T-helper 17 cell (primary cell): ENCODE measurements around the gene NUMB. TPM values are rescaled to one million over a fixed set of nuclear protein-coding genes. Genes with fewer than 3 reads are reported as not detected.
"Not testable (repeated sequence)": the region's sequence is repeated elsewhere in the genome, so short reads cannot be mapped to it uniquely, and the experiment has no call there.

Source experiments
- ATAC-seq: fragments of 150-1000 bp; cut with Tn5 transposase; 2 replicates; pipeline ENCODE4 v1.10.0; 2021; ENCODE audit warnings: mild to moderate bottlenecking, moderate library complexity
- DNase-seq, 3 donors: peaks; one replicate each; pipeline versions ENCODE4 v3.0.0 to v3.0.0-alpha.2; 2020 to 2021
- H3K9me3 ChIP-seq: one replicate; pipeline ENCODE4 v1.7.0; 2013; ENCODE audit warnings: low read length, mild to moderate bottlenecking; ENCODE audit not compliant: control insufficient read depth, poor library complexity, severe bottlenecking
- H3K27ac Mint-ChIP-seq: one replicate; pipeline ENCODE4 v1.8.0; 2022; ENCODE audit warnings: mild to moderate bottlenecking, moderate library complexity, mixed read lengths
- H3K27me3 Mint-ChIP-seq: one replicate; pipeline ENCODE4 v1.8.0; 2022; ENCODE audit warnings: mixed read lengths
- H3K36me3 Mint-ChIP-seq: one replicate; pipeline ENCODE4 v1.8.0; 2022; ENCODE audit warnings: low read depth, mixed read lengths
- H3K4me1 Mint-ChIP-seq: one replicate; pipeline ENCODE4 v1.8.0; 2022; ENCODE audit warnings: mild to moderate bottlenecking, mixed read lengths
- H3K4me3 Mint-ChIP-seq: one replicate; pipeline ENCODE4 v1.8.0; 2022; ENCODE audit warnings: mild to moderate bottlenecking, moderate library complexity, mixed read lengths
- total RNA-seq, 4 donors: library from RNA in 2 of 4; stranded (reverse) in 2 of 4; gene quantifications; one replicate each; pipeline ENCODE4 v1.2.3 and lab custom pipeline; 2022 to 2026

NUMB gene
- total RNA-seq, 2 donors from 2014 or later: 38.8 to 45.7 TPM

GRCh38 chr14:73349091-73349490, 109.3 kb downstream of the NUMB start:
- H3K27me3 Mint-ChIP-seq, H3K9me3 ChIP-seq, H3K36me3 Mint-ChIP-seq, H3K4me3 Mint-ChIP-seq, DNase-seq, H3K27ac Mint-ChIP-seq, ATAC-seq: not testable (repeated sequence)
- peaks cover 13% of the 10 kb centered on the region for H3K4me1 Mint-ChIP-seq

GRCh38 chr14:73344319-73344718, 114.0 kb downstream of the NUMB start:
- DNase-seq (no peak), ATAC-seq (no peak)
- Mint-ChIP-seq H3K4me3 (no peak overlapping the region), H3K4me1 (peaks cover 16% of the 10 kb centered on the region), H3K27me3 (no peaks in the 10 kb centered on the region), H3K36me3 (peaks cover 6% of the 10 kb centered on the region), H3K27ac (no peak overlapping the region)
- H3K9me3 ChIP-seq: no peaks in the 10 kb centered on the region

GRCh38 chr14:73342670-73343069, 115.7 kb downstream of the NUMB start:
- H3K27ac Mint-ChIP-seq: no peak overlapping the region

GRCh38 chr14:73339846-73340595, 118.3 kb downstream of the NUMB start:
- no peak for ATAC-seq
- Mint-ChIP-seq H3K4me1 (peaks cover 13% of the 10 kb centered on the region), H3K27ac (no peak overlapping the region), H3K4me3 (no peak overlapping the region), H3K27me3 (no peaks in the 10 kb centered on the region), H3K36me3 (peaks cover 6% of the 10 kb centered on the region)
- DNase-seq: no peak
- H3K9me3 ChIP-seq: no peaks in the 10 kb centered on the region

More at GRCh38 chr14:73342670-73343069, 115.7 kb downstream of the NUMB start:
- ATAC-seq: no peak
- Mint-ChIP-seq H3K4me3 (no peak overlapping the region), H3K36me3 (peaks cover 9% of the 10 kb centered on the region), H3K4me1 (peaks cover 20% of the 10 kb centered on the region), H3K27me3 (no peaks in the 10 kb centered on the region)
- H3K9me3 ChIP-seq: no peaks in the 10 kb centered on the region
- DNase-seq: no peak

- DNase-seq (no peak), ATAC-seq (no peak)
- H3K36me3 Mint-ChIP-seq: peaks cover 6% of the 10 kb centered on the region
- no peak overlapping the region for H3K4me3 Mint-ChIP-seq
- H3K27me3 Mint-ChIP-seq: no peaks in the 10 kb centered on the region
- H3K4me1 Mint-ChIP-seq: peaks cover 12% of the 10 kb centered on the region
- H3K9me3 ChIP-seq: no peaks in the 10 kb centered on the region
- H3K27ac Mint-ChIP-seq: no peak overlapping the region
These were observed 119.1 kb downstream of the NUMB start for GRCh38 chr14:73339206-73339605.

- H3K4me3 Mint-ChIP-seq: no peak overlapping the region
- no peaks in the 10 kb centered on the region for H3K27me3 Mint-ChIP-seq
- peaks cover 12% of the 10 kb centered on the region for H3K4me1 Mint-ChIP-seq
- no peaks in the 10 kb centered on the region for H3K9me3 ChIP-seq
- H3K27ac Mint-ChIP-seq: no peak overlapping the region
- H3K36me3 Mint-ChIP-seq: peaks cover 8% of the 10 kb centered on the region
- ATAC-seq: no peak
- no peak for DNase-seq
These were observed 119.8 kb downstream of the NUMB start for GRCh38 chr14:73338551-73338950.

- ATAC-seq (no peak), DNase-seq (no peak)
- Mint-ChIP-seq H3K36me3 (peaks cover 3% of the 10 kb centered on the region), H3K4me3 (no peak overlapping the region), H3K27me3 (no peaks in the 10 kb centered on the region), H3K4me1 (peaks cover 7% of the 10 kb centered on the region), H3K27ac (no peak overlapping the region)
- H3K9me3 ChIP-seq: no peaks in the 10 kb centered on the region
These were observed 125.3 kb downstream of the NUMB start for GRCh38 chr14:73333031-73333430.

- peak; percentile 95 for ATAC-seq
- Mint-ChIP-seq H3K4me1 (peaks cover 37% of the 10 kb centered on the region), H3K27me3 (no peaks in the 10 kb centered on the region), H3K27ac (peak overlapping the region; percentile 78), H3K4me3 (peak overlapping the region; percentile 80), H3K36me3 (no peaks in the 10 kb centered on the region)
- DNase-seq: no peak
- no peaks in the 10 kb centered on the region for H3K9me3 ChIP-seq
These were observed 132.6 kb downstream of the NUMB start for GRCh38 chr14:73325630-73326299.

- DNase-seq: no peak
- Mint-ChIP-seq H3K27me3 (no peaks in the 10 kb centered on the region), H3K4me1 (peaks cover 35% of the 10 kb centered on the region), H3K27ac (peak overlapping the region; percentile 59), H3K4me3 (peak overlapping the region; percentile 80), H3K36me3 (no peaks in the 10 kb centered on the region)
- no peak for ATAC-seq
- H3K9me3 ChIP-seq: no peaks in the 10 kb centered on the region
These were observed 133.3 kb downstream of the NUMB start for GRCh38 chr14:73325063-73325462.

GRCh38 chr14:73324533-73324932, 133.8 kb downstream of the NUMB start:
- Mint-ChIP-seq H3K4me3 (peak overlapping the region; percentile 80), H3K27me3 (no peaks in the 10 kb centered on the region), H3K4me1 (peaks cover 35% of the 10 kb centered on the region), H3K36me3 (no peaks in the 10 kb centered on the region), H3K27ac (peak overlapping the region; percentile 59)
- H3K9me3 ChIP-seq: no peaks in the 10 kb centered on the region
- no peak for DNase-seq
- no peak for ATAC-seq

- H3K4me1 Mint-ChIP-seq: peaks cover 33% of the 10 kb centered on the region
- no peaks in the 10 kb centered on the region for H3K9me3 ChIP-seq
- DNase-seq: no peak
- H3K27ac Mint-ChIP-seq: peak overlapping the region; percentile 59
- H3K27me3 Mint-ChIP-seq: no peaks in the 10 kb centered on the region
- H3K36me3 Mint-ChIP-seq: no peaks in the 10 kb centered on the region
- ATAC-seq: peak; percentile 39
- peak overlapping the region; percentile 61 for H3K4me3 Mint-ChIP-seq
These were observed 134.4 kb downstream of the NUMB start for GRCh38 chr14:73323896-73324399.

GRCh38 chr14:73313151-73313550, 145.2 kb downstream of the NUMB start:
- peaks cover 5% of the 10 kb centered on the region for H3K36me3 Mint-ChIP-seq
- no peak overlapping the region for H3K27ac Mint-ChIP-seq
- no peak for ATAC-seq
- H3K9me3 ChIP-seq: no peaks in the 10 kb centered on the region
- no peak overlapping the region for H3K4me3 Mint-ChIP-seq
- H3K4me1 Mint-ChIP-seq: peaks cover 6% of the 10 kb centered on the region
- no peaks in the 10 kb centered on the region for H3K27me3 Mint-ChIP-seq
- no peak for DNase-seq

GRCh38 chr14:73312687-73313086, 145.7 kb downstream of the NUMB start:
- peaks cover 5% of the 10 kb centered on the region for H3K36me3 Mint-ChIP-seq
- peaks cover 8% of the 10 kb centered on the region for H3K4me1 Mint-ChIP-seq
- H3K27ac Mint-ChIP-seq: no peak overlapping the region
- H3K9me3 ChIP-seq: no peaks in the 10 kb centered on the region
- no peak overlapping the region for H3K4me3 Mint-ChIP-seq
- no peaks in the 10 kb centered on the region for H3K27me3 Mint-ChIP-seq
- ATAC-seq: peak; percentile 55
- no peak for DNase-seq
